A673 (cell line): ENCODE results near the gene DLG4.

Experiments used
- EZH2 ChIP-seq: fragments of 200-600 bp; sonication (generic); IDR thresholded peaks from 2 replicates; pipeline ENCODE4 v1.6.1; 2017; ENCODE audit warnings: borderline replicate concordance, low read depth, mild to moderate bottlenecking, mixed read lengths, antibody characterized with exemption, low read length; ENCODE audit not compliant: poor library complexity, severe bottlenecking
- TF ChIP-seq, protein P1 (sequence below): fragments of 300-800, 200-600 bp; sonication (generic); conservative IDR thresholded peaks from 2 replicates; pipeline ENCODE4 v1.5.1; 2017; ENCODE audit warnings: low read depth, mild to moderate bottlenecking, antibody characterized with exemption, low read length, moderate library complexity, mixed read lengths

DNA sequence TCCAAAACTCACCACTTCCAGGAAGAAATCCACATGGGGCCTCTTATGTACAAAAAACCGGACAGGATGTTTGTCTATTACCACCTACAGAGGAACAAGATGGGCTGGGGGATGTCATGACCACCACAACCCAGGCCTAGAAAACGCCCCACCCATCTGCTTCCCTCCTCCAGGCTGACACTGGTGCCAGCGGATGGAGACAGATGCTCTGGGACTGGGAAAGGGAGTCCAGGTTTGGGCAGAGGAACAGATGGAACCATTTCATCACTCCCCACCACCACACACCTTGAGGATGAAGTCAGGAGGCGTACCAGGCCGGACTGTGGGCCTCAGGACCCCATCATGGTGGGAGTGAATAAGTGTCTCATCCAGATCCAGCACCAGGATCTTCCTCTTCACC lies 27.1 kb upstream of the DLG4 start:
- TF ChIP-seq, protein P1, sequence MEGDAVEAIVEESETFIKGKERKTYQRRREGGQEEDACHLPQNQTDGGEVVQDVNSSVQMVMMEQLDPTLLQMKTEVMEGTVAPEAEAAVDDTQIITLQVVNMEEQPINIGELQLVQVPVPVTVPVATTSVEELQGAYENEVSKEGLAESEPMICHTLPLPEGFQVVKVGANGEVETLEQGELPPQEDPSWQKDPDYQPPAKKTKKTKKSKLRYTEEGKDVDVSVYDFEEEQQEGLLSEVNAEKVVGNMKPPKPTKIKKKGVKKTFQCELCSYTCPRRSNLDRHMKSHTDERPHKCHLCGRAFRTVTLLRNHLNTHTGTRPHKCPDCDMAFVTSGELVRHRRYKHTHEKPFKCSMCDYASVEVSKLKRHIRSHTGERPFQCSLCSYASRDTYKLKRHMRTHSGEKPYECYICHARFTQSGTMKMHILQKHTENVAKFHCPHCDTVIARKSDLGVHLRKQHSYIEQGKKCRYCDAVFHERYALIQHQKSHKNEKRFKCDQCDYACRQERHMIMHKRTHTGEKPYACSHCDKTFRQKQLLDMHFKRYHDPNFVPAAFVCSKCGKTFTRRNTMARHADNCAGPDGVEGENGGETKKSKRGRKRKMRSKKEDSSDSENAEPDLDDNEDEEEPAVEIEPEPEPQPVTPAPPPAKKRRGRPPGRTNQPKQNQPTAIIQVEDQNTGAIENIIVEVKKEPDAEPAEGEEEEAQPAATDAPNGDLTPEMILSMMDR = no peak
- TF ChIP-seq EZH2 = no peak
